Measurements from ENCODE around the gene CLEC4A.
"Not testable (repeated sequence)": the region's sequence is repeated elsewhere in the genome, so short reads cannot be mapped to it uniquely, and the experiment has no call there.

Gene CLEC4A

GRCh38 chr12:8134398-8134930 lies 11.0 kb downstream of the CLEC4A start:
- not testable (repeated sequence) for DNase-seq

GRCh38 chr12:8141647-8142046 lies 18.2 kb downstream of the CLEC4A start:
- not testable (repeated sequence) for DNase-seq

- DNase-seq = no peak
These were observed 19.8 kb downstream of the CLEC4A start for GRCh38 chr12:8143261-8143660.

- no peak for DNase-seq
These were observed 22.5 kb downstream of the CLEC4A start for GRCh38 chr12:8145754-8146441.

GRCh38 chr12:8146442-8146771 lies 23.0 kb downstream of the CLEC4A start:
- DNase-seq = no peak

GRCh38 chr12:8154526-8154925 lies 31.1 kb downstream of the CLEC4A start:
- no peak for DNase-seq

GRCh38 chr12:8156416-8156815 lies 33.0 kb downstream of the CLEC4A start:
- DNase-seq = no peak

- DNase-seq = no peak
These were observed 33.4 kb downstream of the CLEC4A start, which contains the start of gene ZNF705A for GRCh38 chr12:8156845-8157244. Gene ZNF705A (plus strand): TSS chr12:8157015. CDS start chr12:8172626, 15,611 bp downstream.

- no peak for DNase-seq
These were observed 34.2 kb downstream of the CLEC4A start for GRCh38 chr12:8157484-8158198.

GRCh38 chr12:8172911-8173310 lies 49.5 kb downstream of the CLEC4A start:
- not testable (repeated sequence) for DNase-seq

- peak; percentile 20 for DNase-seq
These were observed 56.7 kb downstream of the CLEC4A start for GRCh38 chr12:8179989-8180585.

- DNase-seq = not testable (repeated sequence)
These were observed 57.9 kb downstream of the CLEC4A start for GRCh38 chr12:8181271-8181670.

GRCh38 chr12:8182923-8183322 lies 59.5 kb downstream of the CLEC4A start:
- not testable (repeated sequence) for DNase-seq

- DNase-seq = not testable (repeated sequence)
These were observed 59.9 kb downstream of the CLEC4A start for GRCh38 chr12:8183346-8183745.

- not testable (repeated sequence) for DNase-seq
These were observed 60.8 kb downstream of the CLEC4A start for GRCh38 chr12:8184206-8184605.

GRCh38 chr12:8188088-8188487 lies 64.7 kb downstream of the CLEC4A start:
- not testable (repeated sequence) for DNase-seq
